Fibroblast of mammary gland (primary cell): ENCODE data around the gene SMIM26.

Source experiments
- DNase-seq: peaks from one replicate; pipeline ENCODE4 v3.0.0-alpha.2; 2010; ENCODE audit warnings: low read depth
- H3K4me3 ChIP-seq: 2 replicates; pipeline ENCODE4 v1.5.1; 2011; ENCODE audit warnings: low read depth, mild to moderate bottlenecking, low read length, moderate library complexity; ENCODE audit not compliant: control insufficient read depth
- CTCF ChIP-seq: conservative IDR thresholded peaks from 2 replicates; pipeline ENCODE4 v1.5.1; 2011; ENCODE audit warnings: low read depth, low read length, inconsistent platforms; ENCODE audit not compliant: control insufficient read depth, insufficient read depth

SMIM26 gene

GRCh38 chr20:18615020-18615650 lies 47.9 kb downstream of the SMIM26 start:
- no peak for TF ChIP-seq CTCF
- no peak overlapping the region for H3K4me3 ChIP-seq
- DNase-seq: no peak
